Vagina (tissue), 2 donors: Measurements from ENCODE around the gene HNRNPAB.

Experiments used
- POLR2A ChIP-seq, 2 donors: fragments of 450-650 bp; IDR thresholded peaks; one replicate each; pipeline ENCODE4 v1.6.1; 2017; ENCODE audit warnings: antibody characterized with exemption in 2 of 2, mild to moderate bottlenecking in 2 of 2, moderate library complexity in 2 of 2
- POLR2AphosphoS5 ChIP-seq, 2 donors: sonication (generic); formaldehyde crosslinking; IDR thresholded peaks; one replicate each; pipeline ENCODE4 v1.9.0; 2017; ENCODE audit warnings: antibody characterized with exemption in 2 of 2, mild to moderate bottlenecking in 2 of 2, low read depth in 1 of 2; ENCODE audit not compliant: insufficient read depth in 1 of 2
- TF ChIP-seq, protein P1 (sequence below), 3 experiments: fragments of 450-650 bp in 2 of 3; fragments of 200-600 bp in 1 of 3; sonication (generic) in 1 of 3; IDR thresholded peaks; one replicate each; pipeline ENCODE4 v1.5.1; 2017 to 2019; ENCODE audit warnings: antibody characterized with exemption in 3 of 3, mild to moderate bottlenecking in 2 of 3, moderate library complexity in 2 of 3

DNA sequence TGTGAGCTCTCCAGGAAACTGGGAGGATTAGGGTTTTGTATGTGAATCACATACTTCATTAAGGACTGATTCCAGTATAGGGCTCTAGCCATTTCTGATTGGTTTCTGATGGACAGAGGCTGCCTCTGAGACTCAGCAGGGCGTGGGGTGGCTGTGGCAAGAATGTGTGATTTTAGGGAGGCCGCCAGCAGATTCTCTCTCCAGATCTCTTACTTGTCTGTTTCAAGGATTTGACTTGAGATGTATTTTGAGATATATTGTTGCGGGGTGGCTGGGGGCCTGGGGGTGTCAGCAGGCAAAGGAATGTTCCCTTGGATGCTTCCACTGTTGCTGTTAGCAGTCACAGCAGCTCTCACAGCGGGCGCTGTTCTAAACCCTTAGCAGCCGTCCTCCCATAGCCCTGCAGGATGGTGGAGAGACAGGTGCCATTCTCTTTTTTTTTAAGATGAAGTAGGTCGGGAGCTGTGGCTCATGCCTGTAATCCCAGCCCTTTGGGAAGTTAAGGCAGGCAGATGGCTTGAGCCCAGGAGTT is 8.0 kb upstream of the HNRNPAB start:
- TF ChIP-seq, protein P1, sequence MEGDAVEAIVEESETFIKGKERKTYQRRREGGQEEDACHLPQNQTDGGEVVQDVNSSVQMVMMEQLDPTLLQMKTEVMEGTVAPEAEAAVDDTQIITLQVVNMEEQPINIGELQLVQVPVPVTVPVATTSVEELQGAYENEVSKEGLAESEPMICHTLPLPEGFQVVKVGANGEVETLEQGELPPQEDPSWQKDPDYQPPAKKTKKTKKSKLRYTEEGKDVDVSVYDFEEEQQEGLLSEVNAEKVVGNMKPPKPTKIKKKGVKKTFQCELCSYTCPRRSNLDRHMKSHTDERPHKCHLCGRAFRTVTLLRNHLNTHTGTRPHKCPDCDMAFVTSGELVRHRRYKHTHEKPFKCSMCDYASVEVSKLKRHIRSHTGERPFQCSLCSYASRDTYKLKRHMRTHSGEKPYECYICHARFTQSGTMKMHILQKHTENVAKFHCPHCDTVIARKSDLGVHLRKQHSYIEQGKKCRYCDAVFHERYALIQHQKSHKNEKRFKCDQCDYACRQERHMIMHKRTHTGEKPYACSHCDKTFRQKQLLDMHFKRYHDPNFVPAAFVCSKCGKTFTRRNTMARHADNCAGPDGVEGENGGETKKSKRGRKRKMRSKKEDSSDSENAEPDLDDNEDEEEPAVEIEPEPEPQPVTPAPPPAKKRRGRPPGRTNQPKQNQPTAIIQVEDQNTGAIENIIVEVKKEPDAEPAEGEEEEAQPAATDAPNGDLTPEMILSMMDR (IDR thresholded peaks at IDR 0.05): no peak
- TF ChIP-seq POLR2A (IDR thresholded peaks at IDR 0.05) (no peak), POLR2AphosphoS5 (IDR thresholded peaks at IDR 0.05; ENCODE audit: insufficient read depth in 1 of 2, low read depth in 1 of 2) (no peak)
